Left ventricle myocardium inferior (tissue), 1 donor: ENCODE measurements around the gene PACS1. TPM values are rescaled to one million over a fixed set of nuclear protein-coding genes. Genes with fewer than 3 reads are reported as not detected.

Experiments used
- DNase-seq: peaks from one replicate; pipeline ENCODE4 v3.0.0-alpha.2; 2020
- H3K27ac ChIP-seq: fragments of 200-600 bp; replicated peaks from 2 replicates; pipeline ENCODE4 v1.8.0; 2021
- H3K27me3 ChIP-seq: fragments of 200-600 bp; 2 replicates; pipeline ENCODE4 v1.8.0; 2021; ENCODE audit warnings: low read depth
- H3K36me3 ChIP-seq: fragments of 200-600 bp; 2 replicates; pipeline ENCODE4 v1.8.0; 2021
- H3K4me1 ChIP-seq: fragments of 200-600 bp; 2 replicates; pipeline ENCODE4 v1.8.0; 2021
- H3K4me3 ChIP-seq: fragments of 200-600 bp; 2 replicates; pipeline ENCODE4 v1.8.0; 2021; ENCODE audit warnings: mild to moderate bottlenecking, moderate library complexity
- H3K9me3 ChIP-seq: fragments of 200-600 bp; replicated peaks from 2 replicates; pipeline ENCODE4 v1.8.0; 2021
- intact Hi-C: fragments of 100-400 bp; cut with micrococcal nuclease; formaldehyde crosslinking; loops from one replicate; pipeline ENCODE4 v1.11.0; 2022
- total RNA-seq: library from RNA; stranded (reverse); fragmentation: NEBNext Ultra II Directional; extraction: Animal tissue kit (Norgen Biotek cat#: 25700); gene quantifications from one replicate; pipeline ENCODE4 v1.2.1, GENCODE V29; 2021
- TF ChIP-seq, protein P1 (sequence below): fragments of 200-600 bp; IDR thresholded peaks from 2 replicates; pipeline ENCODE4 v1.8.0; 2021; ENCODE audit warnings: antibody characterized with exemption, mild to moderate bottlenecking, borderline replicate concordance
- donor health status: DM: no; HTN: yes; CAD: no; lungs with severe emphysema.

PACS1 gene
- total RNA-seq, 1 donor from 2014 or later, result 54.9 TPM

GRCh38 chr11:66186470-66186869 lies 116.4 kb downstream of the PACS1 start:
- Histone ChIP-seq H3K9me3 (no peaks in the 10 kb centered on the region), H3K4me3 (no peak overlapping the region), H3K27ac (no peak overlapping the region), H3K27me3 (no peaks in the 10 kb centered on the region), H3K4me1 (peaks cover 15% of the 10 kb centered on the region), H3K36me3 (no peaks in the 10 kb centered on the region)
- intact Hi-C loops, result no loop called here
- TF ChIP-seq, protein P1, sequence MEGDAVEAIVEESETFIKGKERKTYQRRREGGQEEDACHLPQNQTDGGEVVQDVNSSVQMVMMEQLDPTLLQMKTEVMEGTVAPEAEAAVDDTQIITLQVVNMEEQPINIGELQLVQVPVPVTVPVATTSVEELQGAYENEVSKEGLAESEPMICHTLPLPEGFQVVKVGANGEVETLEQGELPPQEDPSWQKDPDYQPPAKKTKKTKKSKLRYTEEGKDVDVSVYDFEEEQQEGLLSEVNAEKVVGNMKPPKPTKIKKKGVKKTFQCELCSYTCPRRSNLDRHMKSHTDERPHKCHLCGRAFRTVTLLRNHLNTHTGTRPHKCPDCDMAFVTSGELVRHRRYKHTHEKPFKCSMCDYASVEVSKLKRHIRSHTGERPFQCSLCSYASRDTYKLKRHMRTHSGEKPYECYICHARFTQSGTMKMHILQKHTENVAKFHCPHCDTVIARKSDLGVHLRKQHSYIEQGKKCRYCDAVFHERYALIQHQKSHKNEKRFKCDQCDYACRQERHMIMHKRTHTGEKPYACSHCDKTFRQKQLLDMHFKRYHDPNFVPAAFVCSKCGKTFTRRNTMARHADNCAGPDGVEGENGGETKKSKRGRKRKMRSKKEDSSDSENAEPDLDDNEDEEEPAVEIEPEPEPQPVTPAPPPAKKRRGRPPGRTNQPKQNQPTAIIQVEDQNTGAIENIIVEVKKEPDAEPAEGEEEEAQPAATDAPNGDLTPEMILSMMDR, result no peak
- DNase-seq, result no peak

- H3K27ac ChIP-seq, result no peak overlapping the region
- intact Hi-C loops, result no loop called here
- TF ChIP-seq, protein P1, result no peak
- H3K9me3 ChIP-seq, result no peaks in the 10 kb centered on the region
- peaks cover 20% of the 10 kb centered on the region for H3K4me1 ChIP-seq
- no peaks in the 10 kb centered on the region for H3K36me3 ChIP-seq
- DNase-seq, result no peak
- H3K27me3 ChIP-seq, result no peaks in the 10 kb centered on the region
- no peak overlapping the region for H3K4me3 ChIP-seq
Observed at GRCh38 chr11:66187453-66187852, 117.4 kb downstream of the PACS1 start.

DNA sequence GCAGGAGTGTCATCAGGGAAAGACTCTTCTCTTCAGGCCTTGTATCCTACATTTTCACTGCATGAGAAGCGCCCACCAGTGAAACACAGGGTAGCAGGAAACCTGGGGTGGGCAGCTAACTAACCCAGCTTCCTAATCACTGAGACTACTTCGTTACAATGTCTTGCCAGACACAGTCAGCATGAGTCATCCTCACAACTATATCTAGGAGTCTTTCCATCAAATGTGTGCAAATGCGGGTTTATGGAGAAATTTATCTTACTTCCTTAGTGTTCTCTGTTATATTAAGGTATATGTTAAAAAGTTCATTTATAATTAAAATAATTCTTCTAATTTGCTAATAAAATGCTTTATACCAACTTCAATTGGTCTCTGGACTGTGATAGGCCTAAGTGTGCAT lies 118.5 kb downstream of the PACS1 start:
- Histone ChIP-seq H3K4me3 (no peak overlapping the region), H3K9me3 (no peaks in the 10 kb centered on the region), H3K4me1 (peaks cover 23% of the 10 kb centered on the region), H3K27me3 (no peaks in the 10 kb centered on the region), H3K36me3 (peaks cover 4% of the 10 kb centered on the region), H3K27ac (no peak overlapping the region)
- no peak for DNase-seq
- TF ChIP-seq, protein P1, result no peak
- intact Hi-C loops, result no loop called here

GRCh38 chr11:66189031-66189745 lies 119.1 kb downstream of the PACS1 start:
- Histone ChIP-seq H3K4me3 (no peak overlapping the region), H3K27me3 (no peaks in the 10 kb centered on the region), H3K4me1 (peaks cover 19% of the 10 kb centered on the region), H3K9me3 (no peaks in the 10 kb centered on the region), H3K27ac (no peak overlapping the region), H3K36me3 (peaks cover 10% of the 10 kb centered on the region)
- intact Hi-C loops, result no loop called here
- TF ChIP-seq, protein P1, result no peak
- DNase-seq, result no peak

GRCh38 chr11:66190786-66191185 lies 120.7 kb downstream of the PACS1 start:
- Histone ChIP-seq H3K27ac (no peak overlapping the region), H3K27me3 (no peaks in the 10 kb centered on the region), H3K36me3 (peaks cover 19% of the 10 kb centered on the region), H3K4me3 (no peak overlapping the region), H3K4me1 (peaks cover 19% of the 10 kb centered on the region), H3K9me3 (no peaks in the 10 kb centered on the region)
- no peak for DNase-seq
- intact Hi-C loops, result no loop called here
- TF ChIP-seq, protein P1, result no peak
